ENCODE results near the gene MARS1.
A peak's percentile ranks its signal among the peaks of the same experiment; 100 is the strongest.
"Not testable (repeated sequence)": the region's sequence is repeated elsewhere in the genome, so short reads cannot be mapped to it uniquely, and the experiment has no call there.

MARS1 gene

GRCh38 chr12:57553343-57554202, 65.7 kb downstream of the MARS1 start:
- peak; percentile 25 for DNase-seq

GRCh38 chr12:57554453-57554852, 66.6 kb downstream of the MARS1 start:
- DNase-seq, result no peak

- DNase-seq, result no peak
Measured at GRCh38 chr12:57554897-57555296, 67.0 kb downstream of the MARS1 start.

GRCh38 chr12:57558864-57559263, 71.0 kb downstream of the MARS1 start:
- DNase-seq, result no peak

GRCh38 chr12:57560516-57560915, 72.6 kb downstream of the MARS1 start:
- DNase-seq, result no peak

GRCh38 chr12:57561117-57561516, 73.2 kb downstream of the MARS1 start:
- DNase-seq, result not testable (repeated sequence)

GRCh38 chr12:57563358-57563757, 75.5 kb downstream of the MARS1 start:
- DNase-seq, result no peak

GRCh38 chr12:57564178-57564740, 76.4 kb downstream of the MARS1 start:
- DNase-seq, result no peak
